ENCODE measurements around the gene VPS52.
A peak's percentile ranks its signal among the peaks of the same experiment; 100 is the strongest.
"Not testable (repeated sequence)": the region's sequence is repeated elsewhere in the genome, so short reads cannot be mapped to it uniquely, and the experiment has no call there.

Gene VPS52

DNA sequence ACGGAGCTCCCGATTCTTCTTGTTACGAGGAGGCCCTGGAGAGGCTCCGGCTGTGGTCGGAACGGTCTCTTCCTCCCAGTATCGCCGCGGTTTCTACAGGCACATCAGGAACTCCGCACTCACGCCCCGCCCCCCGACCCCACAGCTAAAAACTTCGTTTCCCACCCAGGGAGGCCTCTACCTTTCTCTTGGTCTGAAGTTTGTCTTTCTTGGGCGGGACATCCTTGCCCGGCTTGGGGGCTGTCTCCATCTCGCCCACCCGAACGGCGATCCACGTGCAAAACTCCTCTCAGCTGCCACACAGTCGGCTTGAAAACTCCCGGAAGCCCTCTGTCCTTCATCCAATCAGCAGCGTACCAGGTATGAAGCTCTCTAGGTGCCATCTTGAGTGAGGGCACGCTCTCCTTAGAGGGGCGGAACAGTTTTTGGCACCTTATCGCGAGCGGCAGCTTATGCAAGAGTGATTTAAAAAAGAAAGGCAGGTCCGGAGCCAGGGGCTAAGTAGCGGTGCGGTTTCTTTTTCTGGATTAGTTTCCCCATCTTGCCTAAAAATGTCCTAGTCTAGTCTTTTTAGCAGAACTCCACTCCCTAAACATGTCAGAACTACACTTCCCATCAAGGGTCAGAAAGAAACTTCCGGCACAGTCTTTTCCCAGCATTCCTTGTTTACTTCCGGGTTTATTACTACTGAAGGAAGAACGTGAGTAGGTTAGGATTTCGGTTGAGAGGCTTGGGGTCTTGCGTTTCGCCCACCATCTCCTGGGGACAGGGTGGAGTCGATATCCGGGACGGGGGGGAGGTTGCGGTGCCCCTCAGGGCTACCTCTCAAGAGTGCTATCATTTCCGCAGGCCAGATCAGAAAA, 17.5 kb upstream of the VPS52 start, which contains the start of the genes PFDN6 and WDR46:
Gene PFDN6 (plus strand): TSS at position 681 of the 863 bp plus-strand sequence. CDS start 256 bp downstream, outside the sequence.
Gene WDR46 (minus strand): TSS at position 319 of the 863 bp plus-strand sequence. CDS start 69 bp downstream, at position 250.
- intact Hi-C loops (cut with DNase I), result loop anchor here (1.0 kb wide), 1 partner anchor 10 kb away; no protein-coding TSS in a partner anchor
- DNase-seq, result peak; percentile 71 to 96 (median 90)

- intact Hi-C loops (cut with DNase I), result no loop called here
- no peak for DNase-seq
These were observed 16.7 kb upstream of the VPS52 start for GRCh38 chr6:33288141-33288920.

DNA sequence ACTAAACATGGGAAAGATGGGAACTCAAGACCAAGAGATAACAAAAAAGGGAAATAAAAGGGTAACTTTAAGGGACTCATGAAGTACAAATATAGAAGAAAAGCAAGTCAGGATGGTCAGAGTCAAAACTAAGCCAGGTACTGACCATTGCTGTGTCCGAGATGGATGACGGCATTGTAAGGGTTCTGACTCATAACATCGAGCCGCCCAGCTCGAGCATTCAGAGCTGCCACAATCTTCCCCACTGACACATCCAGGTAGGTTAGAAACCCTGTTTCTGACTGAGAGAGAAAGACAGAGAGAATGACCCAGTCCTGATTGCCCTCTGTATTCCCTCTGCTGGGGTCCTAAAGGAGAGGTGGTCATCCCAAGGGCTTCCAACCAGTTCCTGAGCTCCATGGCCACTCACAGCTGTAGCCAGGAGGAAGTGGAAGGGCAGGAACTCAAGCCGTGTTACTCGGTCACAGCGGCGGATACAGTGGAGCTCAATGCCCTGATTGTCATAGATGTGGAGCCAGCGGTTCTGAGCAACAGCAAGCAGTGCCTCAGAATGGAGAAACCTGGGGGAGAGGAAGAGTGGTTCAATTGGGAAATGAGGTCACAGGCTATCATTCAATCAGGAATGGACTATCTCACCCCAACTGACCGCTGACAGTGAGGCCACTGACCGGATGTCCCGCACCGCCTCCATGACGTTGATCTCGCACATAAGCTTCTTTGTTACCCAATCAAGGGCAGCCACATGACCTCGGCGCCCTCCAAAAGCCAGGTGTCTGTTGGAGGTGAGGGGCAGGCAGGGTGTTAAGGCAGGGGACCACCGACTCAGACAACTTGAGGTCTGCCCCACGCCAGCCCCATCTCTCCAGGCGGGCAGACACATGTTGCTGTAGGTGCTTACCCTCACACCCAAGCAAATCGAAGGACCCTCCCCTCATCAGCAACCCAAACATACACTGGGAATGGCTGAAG, 15.6 kb upstream of the VPS52 start:
- intact Hi-C loops (cut with DNase I), result no loop called here
- DNase-seq, result no peak

DNA sequence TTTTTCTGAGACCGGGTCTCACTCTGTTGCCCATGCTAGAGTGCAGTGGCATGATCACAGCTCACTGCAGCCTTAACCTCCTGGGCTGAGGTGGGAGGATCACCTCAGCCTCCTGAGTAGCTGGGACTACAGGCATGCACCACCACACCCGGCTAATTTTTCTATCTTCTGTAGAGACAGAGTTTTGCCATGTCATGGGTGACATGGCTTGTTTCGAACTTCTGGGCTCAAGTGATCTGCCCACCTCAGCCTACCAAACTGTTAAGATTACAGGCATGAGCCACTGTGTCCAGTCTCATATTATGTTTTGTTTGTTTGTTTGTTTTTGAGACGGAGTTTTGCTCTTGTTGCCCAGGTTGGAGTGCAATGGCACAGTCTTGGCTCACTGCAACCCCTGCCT, 13.5 kb upstream of the VPS52 start:
- DNase-seq; intact Hi-C loops (cut with DNase I): not testable (repeated sequence)

DNA sequence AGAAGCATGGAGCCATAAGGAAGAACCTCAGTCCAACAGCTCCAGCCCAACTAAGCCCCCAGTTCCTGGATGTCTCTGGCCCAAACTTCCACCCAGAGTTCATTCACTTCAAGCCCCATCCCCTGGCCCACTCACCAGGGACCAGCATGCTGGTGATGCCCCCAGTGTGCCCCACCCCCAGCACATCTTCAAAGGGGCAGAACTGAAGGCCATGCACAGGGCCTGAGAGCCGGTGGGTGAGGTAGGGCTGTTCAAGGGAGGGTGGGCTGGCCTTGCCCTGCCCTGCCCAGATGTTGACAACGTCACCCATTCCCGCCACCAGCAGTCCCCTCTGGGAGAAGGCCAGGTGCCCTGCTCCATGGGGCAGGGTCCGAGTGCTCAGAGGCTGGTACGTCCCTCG, 8.9 kb upstream of the VPS52 start:
- intact Hi-C loops (cut with DNase I), result no loop called here

GRCh38 chr6:33279971-33280511, 8.4 kb upstream of the VPS52 start:
- intact Hi-C loops (cut with DNase I), result no loop called here
- no peak for DNase-seq

More for the DNA sequence above, 8.9 kb upstream of the VPS52 start:
- no peak for DNase-seq

GRCh38 chr6:33279257-33279695, 7.6 kb upstream of the VPS52 start:
- intact Hi-C loops (cut with DNase I), result no loop called here
- no peak for DNase-seq

DNA sequence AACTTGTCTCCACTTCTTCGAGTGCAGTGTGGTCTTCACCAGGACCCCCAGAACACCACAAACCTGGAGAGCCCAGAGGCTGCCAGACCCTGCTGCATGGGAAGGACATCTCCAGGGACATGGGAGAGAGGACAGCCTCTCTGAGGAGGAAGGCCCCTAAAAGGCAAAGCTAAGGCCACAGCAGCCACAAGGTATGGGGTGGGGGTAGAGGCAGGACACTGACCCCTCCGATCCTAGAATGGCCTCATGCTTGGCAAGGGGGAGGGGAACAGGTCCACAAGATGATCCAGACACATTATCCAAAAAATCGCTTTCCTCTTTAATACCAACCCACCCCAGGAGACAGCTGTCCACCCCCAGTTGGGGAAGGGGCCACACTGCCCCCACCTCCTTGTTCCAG, 7.1 kb upstream of the VPS52 start:
- DNase-seq, result no peak
- intact Hi-C loops (cut with DNase I), result no loop called here

DNA sequence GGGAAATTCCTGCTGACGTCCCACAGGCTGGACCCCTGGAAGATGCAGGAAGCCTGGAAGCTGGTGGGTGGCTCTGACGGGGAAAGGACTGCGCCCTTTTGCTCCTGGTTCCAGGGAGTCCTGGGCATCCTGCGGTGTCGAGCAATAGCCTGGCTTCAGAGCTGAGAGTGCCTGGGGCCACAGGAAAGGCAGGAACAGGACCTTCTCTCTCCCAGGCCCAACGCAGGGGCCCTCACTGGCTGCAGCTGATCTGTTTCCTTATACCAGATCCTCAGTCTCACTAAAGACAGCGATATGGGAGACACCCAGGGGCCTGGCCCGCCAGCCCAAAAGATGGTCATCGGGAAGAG, 6.7 kb upstream of the VPS52 start:
- intact Hi-C loops (cut with DNase I), result no loop called here
- DNase-seq, result peak in 1 of 42 donors; percentile 10

DNA sequence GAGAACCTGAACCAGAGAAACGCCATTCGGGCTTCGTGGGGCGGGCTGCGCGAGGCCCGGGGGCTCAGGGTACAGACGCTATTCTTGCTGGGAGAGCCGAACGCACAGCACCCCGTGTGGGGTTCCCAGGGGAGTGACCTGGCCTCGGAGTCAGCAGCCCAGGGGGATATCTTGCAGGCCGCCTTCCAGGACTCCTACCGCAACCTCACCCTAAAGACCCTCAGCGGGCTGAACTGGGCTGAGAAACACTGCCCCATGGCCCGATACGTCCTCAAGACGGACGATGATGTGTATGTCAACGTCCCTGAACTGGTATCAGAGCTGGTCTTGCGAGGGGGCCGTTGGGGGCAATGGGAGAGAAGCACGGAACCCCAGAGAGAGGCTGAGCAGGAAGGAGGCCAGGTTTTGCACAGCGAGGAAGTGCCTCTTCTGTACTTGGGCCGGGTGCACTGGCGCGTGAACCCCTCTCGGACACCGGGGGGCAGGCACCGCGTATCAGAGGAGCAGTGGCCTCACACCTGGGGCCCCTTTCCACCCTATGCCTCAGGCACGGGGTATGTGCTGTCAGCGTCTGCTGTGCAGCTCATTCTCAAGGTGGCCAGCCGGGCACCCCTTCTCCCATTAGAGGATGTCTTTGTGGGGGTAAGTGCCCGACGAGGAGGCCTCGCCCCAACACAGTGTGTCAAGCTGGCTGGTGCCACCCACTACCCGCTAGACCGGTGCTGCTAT, 6.2 kb upstream of the VPS52 start:
- intact Hi-C loops (cut with DNase I), result no loop called here
- no peak for DNase-seq

- peak in 40 of 42 donors; percentile 27 to 79 (median 63) for DNase-seq
- intact Hi-C loops (cut with DNase I), result no loop called here
These were observed 5.4 kb upstream of the VPS52 start, which contains the start of gene B3GALT4 for GRCh38 chr6:33276864-33277662. Gene B3GALT4, plus strand, starts transcription at chr6:33277123. Its CDS starts 297 bp downstream, at chr6:33277420.

DNA sequence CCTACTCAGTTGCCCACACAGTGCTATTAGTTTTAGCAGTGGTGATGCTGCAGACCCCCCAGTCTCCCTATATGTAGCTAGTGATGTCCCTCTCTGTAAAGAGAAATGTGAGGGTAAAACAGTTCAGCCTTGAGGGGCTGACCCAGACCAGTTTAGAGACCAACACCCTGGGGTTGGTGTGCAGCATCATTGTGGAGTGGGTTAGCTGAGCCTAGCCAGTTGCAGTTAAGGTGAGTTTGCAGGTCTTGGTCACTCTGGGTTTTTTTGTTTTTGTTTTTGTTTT, 4.8 kb upstream of the VPS52 start:
- DNase-seq, result no peak
- intact Hi-C loops (cut with DNase I), result no loop called here

DNA sequence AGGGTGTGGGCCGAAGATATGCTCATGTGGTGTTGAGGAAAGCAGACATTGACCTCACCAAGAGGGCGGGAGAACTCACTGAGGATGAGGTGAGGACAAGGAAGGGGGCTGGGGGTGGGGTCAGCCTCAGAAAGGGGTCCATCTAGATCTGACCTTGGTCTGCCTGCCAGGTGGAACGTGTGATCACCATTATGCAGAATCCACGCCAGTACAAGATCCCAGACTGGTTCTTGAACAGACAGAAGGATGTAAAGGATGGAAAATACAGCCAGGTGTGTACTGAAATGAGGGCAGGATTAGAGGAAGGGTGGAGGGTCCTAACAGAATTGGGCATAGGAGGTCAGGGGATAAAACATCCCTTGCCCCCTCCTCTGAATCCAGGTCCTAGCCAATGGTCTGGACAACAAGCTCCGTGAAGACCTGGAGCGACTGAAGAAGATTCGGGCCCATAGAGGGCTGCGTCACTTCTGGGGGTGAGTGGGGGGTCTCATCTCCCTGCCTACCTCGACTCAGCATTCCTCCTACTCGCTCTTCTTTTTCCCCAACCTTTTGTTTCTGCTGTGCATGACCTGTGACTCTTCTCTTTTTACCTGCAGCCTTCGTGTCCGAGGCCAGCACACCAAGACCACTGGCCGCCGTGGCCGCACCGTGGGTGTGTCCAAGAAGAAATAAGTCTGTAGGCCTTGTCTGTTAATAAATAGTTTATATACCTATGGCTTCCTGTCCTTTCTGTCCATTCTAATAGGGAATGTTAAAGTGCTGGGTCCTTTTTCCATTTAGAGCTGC, 4.3 kb upstream of the VPS52 start:
- intact Hi-C loops (cut with DNase I); DNase-seq: not testable (repeated sequence)

GRCh38 chr6:33273924-33274902, 2.5 kb upstream of the VPS52 start:
- intact Hi-C loops (cut with DNase I), result no loop called here
- no peak for DNase-seq

Data from head of caudate nucleus (tissue), 42 donors.